ENCODE data around the gene IL5RA. TPM values are rescaled to one million over a fixed set of nuclear protein-coding genes. Genes with fewer than 3 reads are reported as not detected.

IL5RA gene
- total and polyA plus RNA-seq, 10 of the 15 experiments (the other 5 are each of a cell fraction or from before 2014, with no cell fraction given): 0.04 to 0.53 (median 0.14) TPM; not detected in 6

GRCh38 chr3:3081381-3082233, 28.6 kb downstream of the IL5RA start (continued):
- TF ChIP-seq BCLAF1 (IDR thresholded peaks at IDR 0.05) (no peak), NFYB (IDR thresholded peaks at IDR 0.05; ENCODE audit: insufficient read depth, low read depth, low read length) (no peak), E2F4 (IDR thresholded peaks at IDR 0.05; ENCODE audit: low read depth, low read length) (no peak), MYB (IDR thresholded peaks at IDR 0.05; ENCODE audit: borderline replicate concordance, low read depth, low read length) (no peak), CHD4 (IDR thresholded peaks at IDR 0.05) (no peak), ZBTB40 (IDR thresholded peaks at IDR 0.05; ENCODE audit: borderline replicate concordance) (no peak), SUPT20H (IDR thresholded peaks at IDR 0.05; ENCODE audit: borderline replicate concordance, control insufficient read depth, low read depth, low read length) (no peak), HSF1 (IDR thresholded peaks at IDR 0.05; ENCODE audit: low read depth, low read length) (no peak)

Data from GM12878 (cell line).